Natural killer cell (primary cell): ENCODE data around the gene TPRG1. TPM values are rescaled to one million over a fixed set of nuclear protein-coding genes. Genes with fewer than 3 reads are reported as not detected.

Source experiments
- ATAC-seq, 3 donors: fragments of 150-1000 bp in 2 of 3; fragments of 200-7000 bp in 1 of 3; cut with Tn5 transposase; 1 replicate in 1 of 3; 2 replicates in 2 of 3; pipeline ENCODE4 v1.10.0; 2021; ENCODE audit warnings: mild to moderate bottlenecking in 2 of 3, moderate library complexity in 2 of 3
- DNase-seq, 2 donors: peaks; one replicate each; pipeline versions ENCODE4 v3.0.0 to v3.0.0-alpha.2; 2013 to 2021; ENCODE audit warnings: mixed read lengths in 1 of 2
- H3K27ac ChIP-seq: one replicate; pipeline ENCODE4 v1.5.1; 2013; ENCODE audit warnings: mild to moderate bottlenecking, low read length
- H3K27me3 ChIP-seq: one replicate; pipeline ENCODE4 v1.6.1; 2013; ENCODE audit warnings: low read length; ENCODE audit not compliant: control insufficient read depth, insufficient read depth
- H3K36me3 ChIP-seq: one replicate; pipeline ENCODE4 v1.6.1; 2013; ENCODE audit warnings: low read length; ENCODE audit not compliant: control insufficient read depth, insufficient read depth
- H3K4me1 ChIP-seq: one replicate; pipeline ENCODE4 v1.6.1; 2013; ENCODE audit warnings: low read length; ENCODE audit not compliant: control insufficient read depth, insufficient read depth
- H3K4me3 ChIP-seq: one replicate; pipeline ENCODE4 v1.5.1; 2013; ENCODE audit warnings: low read length
- H3K9me3 ChIP-seq: one replicate; pipeline ENCODE4 v1.6.1; 2013; ENCODE audit warnings: low read length; ENCODE audit not compliant: control insufficient read depth, insufficient read depth
- H3K27ac Mint-ChIP-seq, 2 donors: one replicate each; pipeline ENCODE4 v1.8.0; 2022; ENCODE audit warnings: mild to moderate bottlenecking in 2 of 2, mixed read lengths in 2 of 2, moderate library complexity in 1 of 2
- H3K27me3 Mint-ChIP-seq, 2 donors: one replicate each; pipeline ENCODE4 v1.8.0; 2022; ENCODE audit warnings: low read depth in 2 of 2, mixed read lengths in 2 of 2
- H3K36me3 Mint-ChIP-seq: one replicate; pipeline ENCODE4 v1.8.0; 2022; ENCODE audit warnings: mixed read lengths
- H3K4me1 Mint-ChIP-seq, 2 donors: one replicate each; pipeline ENCODE4 v1.8.0; 2022; ENCODE audit warnings: mixed read lengths in 2 of 2
- H3K4me3 Mint-ChIP-seq: one replicate; pipeline ENCODE4 v1.8.0; 2022; ENCODE audit warnings: mild to moderate bottlenecking, moderate library complexity, mixed read lengths
- H3K9me3 Mint-ChIP-seq, 2 donors: one replicate each; pipeline ENCODE4 v1.8.0; 2022; ENCODE audit warnings: mixed read lengths in 2 of 2
- WGBS: methylation state at CpG from one replicate; pipeline ENCODE4 v1.1.7; 2013; ENCODE audit warnings: missing lambda C conversion rate; ENCODE audit not compliant: insufficient coverage; 5-methylcytosine and 5-hydroxymethylcytosine counted together
- intact Hi-C: fragments of 100-400 bp; cut with micrococcal nuclease; formaldehyde crosslinking; loops from one replicate; pipeline ENCODE4 v1.14.2; 2022
- total RNA-seq, 4 donors: library from RNA; stranded (reverse); fragments of 120-200 nt in 1 of 4; gene quantifications; one replicate each; pipeline versions ENCODE4 v1.2.3 to v1.2.4, GENCODE V29; 2013 to 2022
- TF ChIP-seq, protein P1 (sequence below): fragments of 200-600 bp; IDR thresholded peaks from one replicate; pipeline ENCODE4 v1.8.0; 2022; ENCODE audit warnings: antibody characterized with exemption

Gene TPRG1
- total RNA-seq, 3 donors from 2014 or later (not counting 1 experiment from before 2014, with no cell fraction given), result 1.3 to 4.6 (median 1.9) TPM

DNA sequence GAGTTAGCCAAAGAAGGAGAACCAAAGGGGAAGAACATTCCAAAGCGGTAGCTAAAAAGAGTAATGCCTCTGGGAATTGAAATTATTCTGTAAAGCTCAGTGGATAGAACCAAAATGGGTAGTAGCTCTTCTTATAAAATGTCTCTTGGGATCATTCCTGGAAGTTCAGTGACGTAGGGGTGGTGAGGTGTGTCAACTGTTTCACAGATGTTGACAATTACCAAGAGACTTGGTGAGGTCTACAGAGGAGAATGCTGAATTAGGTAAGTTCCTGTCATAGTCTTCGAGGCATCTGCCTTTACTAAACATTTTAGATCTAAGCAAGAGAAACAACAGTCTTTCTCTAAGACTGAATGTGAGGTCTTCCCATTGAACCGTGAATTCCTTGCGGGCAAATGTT lies 67.8 kb downstream of the TPRG1 start:
- H3K9me3 Mint-ChIP-seq, result peaks cover 0 to 3% of the 10 kb centered on the region in 2 donors
- Histone ChIP-seq H3K27ac (no peak overlapping the region), H3K9me3 (no peaks in the 10 kb centered on the region), H3K4me1 (no peaks in the 10 kb centered on the region), H3K4me3 (no peak overlapping the region), H3K27me3 (no peaks in the 10 kb centered on the region), H3K36me3 (no peaks in the 10 kb centered on the region)
- ATAC-seq (no peak), DNase-seq (no peak)
- H3K4me3 Mint-ChIP-seq, result no peak overlapping the region
- H3K36me3 Mint-ChIP-seq, result peaks cover 7% of the 10 kb centered on the region
- 84% methylated on average over 5 of the region's 5 CpGs for WGBS
- H3K27ac Mint-ChIP-seq, result no peak overlapping the region
- TF ChIP-seq, protein P1, sequence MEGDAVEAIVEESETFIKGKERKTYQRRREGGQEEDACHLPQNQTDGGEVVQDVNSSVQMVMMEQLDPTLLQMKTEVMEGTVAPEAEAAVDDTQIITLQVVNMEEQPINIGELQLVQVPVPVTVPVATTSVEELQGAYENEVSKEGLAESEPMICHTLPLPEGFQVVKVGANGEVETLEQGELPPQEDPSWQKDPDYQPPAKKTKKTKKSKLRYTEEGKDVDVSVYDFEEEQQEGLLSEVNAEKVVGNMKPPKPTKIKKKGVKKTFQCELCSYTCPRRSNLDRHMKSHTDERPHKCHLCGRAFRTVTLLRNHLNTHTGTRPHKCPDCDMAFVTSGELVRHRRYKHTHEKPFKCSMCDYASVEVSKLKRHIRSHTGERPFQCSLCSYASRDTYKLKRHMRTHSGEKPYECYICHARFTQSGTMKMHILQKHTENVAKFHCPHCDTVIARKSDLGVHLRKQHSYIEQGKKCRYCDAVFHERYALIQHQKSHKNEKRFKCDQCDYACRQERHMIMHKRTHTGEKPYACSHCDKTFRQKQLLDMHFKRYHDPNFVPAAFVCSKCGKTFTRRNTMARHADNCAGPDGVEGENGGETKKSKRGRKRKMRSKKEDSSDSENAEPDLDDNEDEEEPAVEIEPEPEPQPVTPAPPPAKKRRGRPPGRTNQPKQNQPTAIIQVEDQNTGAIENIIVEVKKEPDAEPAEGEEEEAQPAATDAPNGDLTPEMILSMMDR, result no peak
- intact Hi-C loops, result no loop called here
- no peaks in the 10 kb centered on the region for H3K4me1 Mint-ChIP-seq
- H3K27me3 Mint-ChIP-seq, result peaks cover 6 to 16% of the 10 kb centered on the region in 2 donors

DNA sequence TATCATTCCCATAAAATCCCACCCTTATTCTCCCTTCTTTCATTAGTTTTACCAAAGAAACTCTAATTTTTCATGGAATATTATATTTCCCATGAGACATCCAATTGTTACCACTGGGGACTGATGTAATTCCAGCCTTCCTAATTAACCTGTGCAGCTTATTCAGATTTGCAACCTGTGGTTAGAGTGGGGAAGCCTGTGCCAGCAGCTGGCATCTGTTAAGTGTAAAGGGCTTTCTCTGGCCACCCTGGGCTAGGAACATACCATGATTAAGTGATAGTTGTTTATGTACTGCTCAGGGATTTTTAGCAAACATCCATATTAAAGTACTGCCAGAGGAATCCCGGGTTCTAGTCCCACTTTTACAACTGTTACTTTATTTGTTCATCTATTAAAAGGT lies 78.2 kb downstream of the TPRG1 start:
- WGBS, result 89% methylated on average over 1 of the region's 1 CpG
- Mint-ChIP-seq H3K36me3 (no peaks in the 10 kb centered on the region), H3K27me3 (peaks cover 12 to 23% of the 10 kb centered on the region in 2 donors), H3K9me3 (peaks cover 0 to 3% of the 10 kb centered on the region in 2 donors), H3K27ac (no peak overlapping the region), H3K4me1 (no peaks in the 10 kb centered on the region), H3K4me3 (no peak overlapping the region)
- no peak overlapping the region for H3K27ac ChIP-seq
- H3K4me3 ChIP-seq, result no peak overlapping the region
- intact Hi-C loops, result no loop called here
- no peaks in the 10 kb centered on the region for H3K9me3 ChIP-seq
- DNase-seq (no peak), ATAC-seq (no peak)
- no peaks in the 10 kb centered on the region for H3K27me3 ChIP-seq
- H3K36me3 ChIP-seq, result no peaks in the 10 kb centered on the region
- H3K4me1 ChIP-seq, result no peaks in the 10 kb centered on the region
- TF ChIP-seq, protein P1, result no peak

DNA sequence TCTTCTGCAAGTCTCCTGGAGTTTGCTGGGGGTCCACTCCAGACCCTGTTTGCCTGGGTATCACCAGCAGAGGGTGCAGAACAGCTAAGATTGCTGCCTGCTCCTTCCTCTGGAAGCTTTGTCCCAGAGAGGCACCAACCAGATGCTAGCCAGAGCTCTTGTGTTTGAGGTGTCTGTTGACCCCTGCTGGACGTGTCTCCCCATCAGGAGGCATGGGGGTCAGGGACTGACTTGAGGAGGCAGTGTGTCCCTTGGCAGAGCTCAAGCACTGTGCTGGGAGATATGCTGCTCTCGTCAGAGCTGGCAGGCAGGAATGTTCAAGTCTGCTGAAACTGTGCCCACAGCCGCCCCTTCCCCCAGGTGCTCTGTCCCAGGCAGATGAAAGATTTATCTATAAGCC lies 86.5 kb downstream of the TPRG1 start:
- H3K27me3 ChIP-seq, result no peaks in the 10 kb centered on the region
- H3K27me3 Mint-ChIP-seq, result peaks cover 11 to 44% of the 10 kb centered on the region in 2 donors
- TF ChIP-seq, protein P1, result no peak
- intact Hi-C loops, result no loop called here
- 95% methylated on average over 3 of the region's 3 CpGs for WGBS
- no peak overlapping the region for H3K27ac ChIP-seq
- no peaks in the 10 kb centered on the region for H3K4me1 Mint-ChIP-seq
- no peaks in the 10 kb centered on the region for H3K9me3 ChIP-seq
- DNase-seq (no peak), ATAC-seq (no peak)
- no peaks in the 10 kb centered on the region for H3K4me1 ChIP-seq
- H3K9me3 Mint-ChIP-seq, result peaks cover 0 to 3% of the 10 kb centered on the region in 2 donors
- H3K36me3 ChIP-seq, result no peaks in the 10 kb centered on the region
- no peak overlapping the region for H3K4me3 Mint-ChIP-seq
- no peak overlapping the region for H3K27ac Mint-ChIP-seq
- H3K36me3 Mint-ChIP-seq, result no peaks in the 10 kb centered on the region
- H3K4me3 ChIP-seq, result no peak overlapping the region
